Ovary (tissue), 9 donors: ENCODE measurements around the gene ZKSCAN8. TPM values are rescaled to one million over a fixed set of nuclear protein-coding genes. Genes with fewer than 3 reads are reported as not detected.

Experiments used
- DNase-seq, 5 donors: peaks; one replicate each; pipeline ENCODE4 v3.0.0-alpha.2; 2019 to 2020
- H3K27ac ChIP-seq, 2 donors: fragments of 200-600 bp; one replicate each; pipeline versions ENCODE4 v1.5.1 to v1.8.0; 2019 to 2022
- H3K27me3 ChIP-seq: fragments of 200-600 bp; one replicate; pipeline ENCODE4 v1.8.0; 2022
- H3K36me3 ChIP-seq: fragments of 200-600 bp; sonication (generic); one replicate; pipeline ENCODE4 v1.5.1; 2019
- H3K4me1 ChIP-seq: one replicate; pipeline ENCODE4 v1.8.1; 2013; ENCODE audit warnings: mild to moderate bottlenecking, moderate library complexity; ENCODE audit not compliant: insufficient read depth
- H3K4me3 ChIP-seq: fragments of 200-600 bp; sonication (generic); one replicate; pipeline ENCODE4 v1.5.1; 2017
- H3K9me3 ChIP-seq, 2 donors: fragments of 200-600 bp in 1 of 2; sonication (generic) in 1 of 2; one replicate each; pipeline versions ENCODE4 v1.5.1 to v1.8.1; 2013 to 2019; ENCODE audit warnings: mild to moderate bottlenecking in 1 of 2, moderate library complexity in 1 of 2
- EP300 ChIP-seq: sonication (generic); formaldehyde crosslinking; IDR thresholded peaks from one replicate; pipeline ENCODE4 v1.6.1; 2017; ENCODE audit warnings: antibody characterized with exemption
- POLR2A ChIP-seq: fragments of 450-650 bp; IDR thresholded peaks from one replicate; pipeline ENCODE4 v1.6.1; 2017; ENCODE audit warnings: antibody characterized with exemption, mild to moderate bottlenecking, moderate library complexity
- WGBS, 3 donors: extraction: QIAGEN DNeasy Blood & Tissue Kit in 1 of 3; methylation state at CpG; one replicate each; pipeline versions ENCODE4 v1.1.5 to v1.1.7; 2013 to 2017; 5-methylcytosine and 5-hydroxymethylcytosine counted together
- intact Hi-C, 4 donors: fragments of 100-400 bp; cut with DNase I; formaldehyde crosslinking; loops; one replicate each; pipeline versions ENCODE4 v1.11.0 to v1.15.1; 2022 to 2023
- polyA plus RNA-seq, 2 donors: library from polyadenylated mRNA; stranded (reverse); fragments of 200-250 nt in 1 of 2; fragments of 350-450 nt in 1 of 2; fragmentation: Illumina TruSeq in 1 of 2; extraction: RNeasy Lipid Tissue Mini Kit (QIAGEN cat#74804) in 1 of 2; gene quantifications; one replicate each; pipeline ENCODE4 v1.2.3, GENCODE V29; 2013 to 2014
- total RNA-seq, 7 donors: library from RNA; depleted of rRNA in 2 of 7; stranded (reverse); fragments of >200 nt in 2 of 7; fragmentation: NEBNext Ultra II Directional in 3 of 7; extraction: Animal tissue kit (Norgen Biotek cat#: 25700) in 3 of 7; gene quantifications; one replicate each; pipeline versions ENCODE4 v1.1.0 to v1.2.4, GENCODE V29; 2016 to 2023
- TF ChIP-seq, protein P1 (sequence below), 3 donors: fragments of 450-650 bp in 2 of 3; fragments of 200-600 bp in 1 of 3; IDR thresholded peaks; one replicate each; pipeline versions ENCODE4 v1.5.1 to v1.8.0; 2016 to 2022; ENCODE audit warnings: antibody characterized with exemption in 3 of 3, mild to moderate bottlenecking in 1 of 3
- donor health status: DM: no; HTN: no; CAD: no; lungs with moderate emphysema.
- donor health status: DM: no; HTN: no; CAD: no.
- donor health status: Bipolar disorder and iron deficiency.
- donor health status: DM: yes; HTN: yes; CAD: no.
- donor health status: DM: no; HTN: no; CAD: no.
- donor health status: DM: yes; HTN: yes; CAD: no.

ZKSCAN8 gene
- total and polyA plus RNA-seq, 9 donors: 13.6 to 44.6 (median 30.9) TPM

DNA sequence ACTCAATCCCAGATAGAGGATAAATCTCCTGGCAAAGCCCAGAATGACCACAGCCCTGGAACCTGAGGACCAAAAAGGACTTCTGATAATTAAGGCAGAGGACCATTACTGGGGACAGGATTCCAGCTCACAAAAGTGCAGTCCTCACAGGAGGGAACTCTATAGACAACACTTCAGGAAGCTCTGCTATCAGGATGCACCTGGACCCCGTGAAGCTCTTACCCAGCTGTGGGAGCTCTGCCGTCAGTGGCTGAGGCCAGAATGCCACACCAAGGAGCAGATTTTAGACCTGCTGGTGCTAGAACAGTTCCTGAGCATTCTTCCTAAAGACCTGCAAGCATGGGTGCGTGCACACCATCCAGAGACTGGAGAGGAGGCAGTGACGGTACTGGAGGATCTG lies 16.3 kb upstream of the ZKSCAN8 start:
- H3K27ac ChIP-seq: no peak overlapping the region
- H3K27me3 ChIP-seq: no peaks in the 10 kb centered on the region
- 65 to 85% (median 77%) methylated on average over 4 of the region's 4 CpGs for WGBS, 3 donors
- no peaks in the 10 kb centered on the region for H3K9me3 ChIP-seq
- H3K36me3 ChIP-seq: no peaks in the 10 kb centered on the region
- intact Hi-C loops: no loop called here
- no peak overlapping the region for H3K4me3 ChIP-seq
- TF ChIP-seq EP300: no peak
- TF ChIP-seq, protein P1, sequence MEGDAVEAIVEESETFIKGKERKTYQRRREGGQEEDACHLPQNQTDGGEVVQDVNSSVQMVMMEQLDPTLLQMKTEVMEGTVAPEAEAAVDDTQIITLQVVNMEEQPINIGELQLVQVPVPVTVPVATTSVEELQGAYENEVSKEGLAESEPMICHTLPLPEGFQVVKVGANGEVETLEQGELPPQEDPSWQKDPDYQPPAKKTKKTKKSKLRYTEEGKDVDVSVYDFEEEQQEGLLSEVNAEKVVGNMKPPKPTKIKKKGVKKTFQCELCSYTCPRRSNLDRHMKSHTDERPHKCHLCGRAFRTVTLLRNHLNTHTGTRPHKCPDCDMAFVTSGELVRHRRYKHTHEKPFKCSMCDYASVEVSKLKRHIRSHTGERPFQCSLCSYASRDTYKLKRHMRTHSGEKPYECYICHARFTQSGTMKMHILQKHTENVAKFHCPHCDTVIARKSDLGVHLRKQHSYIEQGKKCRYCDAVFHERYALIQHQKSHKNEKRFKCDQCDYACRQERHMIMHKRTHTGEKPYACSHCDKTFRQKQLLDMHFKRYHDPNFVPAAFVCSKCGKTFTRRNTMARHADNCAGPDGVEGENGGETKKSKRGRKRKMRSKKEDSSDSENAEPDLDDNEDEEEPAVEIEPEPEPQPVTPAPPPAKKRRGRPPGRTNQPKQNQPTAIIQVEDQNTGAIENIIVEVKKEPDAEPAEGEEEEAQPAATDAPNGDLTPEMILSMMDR (IDR thresholded peaks at IDR 0.05): no peak
- TF ChIP-seq POLR2A: no peak
- DNase-seq: no peak
- peaks cover 4% of the 10 kb centered on the region for H3K4me1 ChIP-seq

- 39 to 61% (median 50%) methylated on average over 3 of the region's 3 CpGs for WGBS, 3 donors
- Histone ChIP-seq H3K4me1 (peaks cover 5% of the 10 kb centered on the region), H3K36me3 (no peaks in the 10 kb centered on the region), H3K27ac (no peak overlapping the region), H3K9me3 (no peaks in the 10 kb centered on the region), H3K4me3 (no peak overlapping the region), H3K27me3 (no peaks in the 10 kb centered on the region)
- no peak for TF ChIP-seq EP300
- TF ChIP-seq, protein P1 (IDR thresholded peaks at IDR 0.05): no peak
- no peak for DNase-seq
- intact Hi-C loops: loop anchor here in 3 of 4 donors (10.0 kb wide), 1 partner anchor 221 kb away; no protein-coding TSS in a partner anchor
These were observed 7.7 kb upstream of the ZKSCAN8 start for GRCh38 chr6:28134015-28134414.

- Histone ChIP-seq H3K9me3 (no peaks in the 10 kb centered on the region), H3K4me1 (peaks cover 5% of the 10 kb centered on the region), H3K27me3 (no peaks in the 10 kb centered on the region), H3K36me3 (no peaks in the 10 kb centered on the region), H3K4me3 (no peak overlapping the region), H3K27ac (no peak overlapping the region)
- intact Hi-C loops: loop anchor here (5.0 to 10.0 kb wide), 2 partner anchors 203 to 220 kb away; partner anchors contain the start of gene ZSCAN31 (in 1 of the 4)
- 46 to 72% (median 65%) methylated on average over 1 of the region's 1 CpG for WGBS, 3 donors
- TF ChIP-seq POLR2A: no peak
- TF ChIP-seq, protein P1 (IDR thresholded peaks at IDR 0.05): no peak
- no peak for TF ChIP-seq EP300
- no peak for DNase-seq
These were observed 7.0 kb upstream of the ZKSCAN8 start for GRCh38 chr6:28134716-28135115.

- 14 to 17% (median 16%) methylated on average over 3 of the region's 3 CpGs for WGBS, 3 donors
- no peak overlapping the region for H3K27ac ChIP-seq
- peaks cover 5% of the 10 kb centered on the region for H3K4me1 ChIP-seq
- H3K9me3 ChIP-seq: no peaks in the 10 kb centered on the region
- intact Hi-C loops: loop anchor here (5.0 to 10.0 kb wide), 2 partner anchors 202 to 219 kb away; partner anchors contain the start of gene ZSCAN31 (in 1 of the 4)
- no peak for DNase-seq
- TF ChIP-seq POLR2A: no peak
- TF ChIP-seq, protein P1 (IDR thresholded peaks at IDR 0.05): no peak
- TF ChIP-seq EP300: no peak
- H3K27me3 ChIP-seq: no peaks in the 10 kb centered on the region
- no peak overlapping the region for H3K4me3 ChIP-seq
- no peaks in the 10 kb centered on the region for H3K36me3 ChIP-seq
These were observed 6.3 kb upstream of the ZKSCAN8 start for GRCh38 chr6:28135393-28135792.
